Endothelial cell (in vitro differentiated cells): ENCODE results near the gene SLC16A14. TPM values are rescaled to one million over a fixed set of nuclear protein-coding genes. Genes with fewer than 3 reads are reported as not detected.

ENCODE experiments used
- DNase-seq: peaks from one replicate; pipeline ENCODE4 v3.0.0; 2021; ENCODE audit warnings: low spot score
- H3K27ac Mint-ChIP-seq: one replicate; pipeline ENCODE4 v1.8.0; 2021; ENCODE audit warnings: mixed read lengths, inconsistent platforms; ENCODE audit not compliant: unreplicated experiment
- H3K27me3 Mint-ChIP-seq: one replicate; pipeline ENCODE4 v1.8.0; 2021; ENCODE audit warnings: mild to moderate bottlenecking, moderate library complexity, mixed read lengths, inconsistent platforms; ENCODE audit not compliant: unreplicated experiment
- H3K36me3 Mint-ChIP-seq: one replicate; pipeline ENCODE4 v1.8.0; 2021; ENCODE audit warnings: mild to moderate bottlenecking, low read depth, mixed read lengths, inconsistent platforms; ENCODE audit not compliant: unreplicated experiment
- H3K4me1 Mint-ChIP-seq: one replicate; pipeline ENCODE4 v1.8.0; 2021; ENCODE audit warnings: mild to moderate bottlenecking, mixed read lengths, inconsistent platforms; ENCODE audit not compliant: unreplicated experiment
- H3K4me3 Mint-ChIP-seq: one replicate; pipeline ENCODE4 v1.8.0; 2021; ENCODE audit warnings: mild to moderate bottlenecking, mixed read lengths, inconsistent platforms; ENCODE audit not compliant: unreplicated experiment
- H3K9me3 Mint-ChIP-seq: one replicate; pipeline ENCODE4 v1.8.0; 2021; ENCODE audit warnings: mixed read lengths, inconsistent platforms; ENCODE audit not compliant: unreplicated experiment
- total RNA-seq: library from RNA; stranded (reverse); fragmentation: NEBNext Ultra II Directional; extraction: Animal tissue kit (Norgen Biotek cat#: 25700); gene quantifications from one replicate; pipeline ENCODE4 v1.2.1, GENCODE V29; 2021; ENCODE audit not compliant: unreplicated experiment
- TF ChIP-seq, protein P1 (sequence below): fragments of 200-600 bp; sonication (generic); IDR thresholded peaks from one replicate; pipeline ENCODE4 v1.5.0; 2021; ENCODE audit warnings: antibody characterized with exemption; ENCODE audit not compliant: unreplicated experiment

Gene SLC16A14
- total RNA-seq, 1 donor from 2014 or later = 0.18 TPM

DNA sequence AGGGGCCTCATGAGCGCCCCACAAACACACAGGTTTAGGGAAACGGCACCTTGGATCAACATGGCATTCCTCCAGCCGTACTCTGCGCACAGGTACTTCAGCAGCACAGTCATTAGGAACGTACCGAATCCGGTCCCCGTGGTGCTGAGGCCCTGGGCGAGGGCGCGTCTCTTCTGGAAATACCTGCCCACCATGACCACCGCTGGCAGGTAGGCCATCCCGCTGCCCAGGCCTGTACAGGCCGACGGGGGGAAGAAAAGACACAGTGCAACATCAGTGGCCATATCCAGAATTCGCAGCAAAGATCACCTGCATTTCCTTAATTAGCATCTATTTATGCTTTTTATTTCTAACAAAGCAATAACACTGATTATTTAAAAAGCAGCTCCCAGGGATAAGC, 22.2 kb downstream of the SLC16A14 start:
- TF ChIP-seq, protein P1, sequence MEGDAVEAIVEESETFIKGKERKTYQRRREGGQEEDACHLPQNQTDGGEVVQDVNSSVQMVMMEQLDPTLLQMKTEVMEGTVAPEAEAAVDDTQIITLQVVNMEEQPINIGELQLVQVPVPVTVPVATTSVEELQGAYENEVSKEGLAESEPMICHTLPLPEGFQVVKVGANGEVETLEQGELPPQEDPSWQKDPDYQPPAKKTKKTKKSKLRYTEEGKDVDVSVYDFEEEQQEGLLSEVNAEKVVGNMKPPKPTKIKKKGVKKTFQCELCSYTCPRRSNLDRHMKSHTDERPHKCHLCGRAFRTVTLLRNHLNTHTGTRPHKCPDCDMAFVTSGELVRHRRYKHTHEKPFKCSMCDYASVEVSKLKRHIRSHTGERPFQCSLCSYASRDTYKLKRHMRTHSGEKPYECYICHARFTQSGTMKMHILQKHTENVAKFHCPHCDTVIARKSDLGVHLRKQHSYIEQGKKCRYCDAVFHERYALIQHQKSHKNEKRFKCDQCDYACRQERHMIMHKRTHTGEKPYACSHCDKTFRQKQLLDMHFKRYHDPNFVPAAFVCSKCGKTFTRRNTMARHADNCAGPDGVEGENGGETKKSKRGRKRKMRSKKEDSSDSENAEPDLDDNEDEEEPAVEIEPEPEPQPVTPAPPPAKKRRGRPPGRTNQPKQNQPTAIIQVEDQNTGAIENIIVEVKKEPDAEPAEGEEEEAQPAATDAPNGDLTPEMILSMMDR = no peak
- H3K4me1 Mint-ChIP-seq = no peaks in the 10 kb centered on the region
- no peak overlapping the region for H3K4me3 Mint-ChIP-seq
- DNase-seq = no peak
- peaks cover 4% of the 10 kb centered on the region for H3K27me3 Mint-ChIP-seq
- H3K27ac Mint-ChIP-seq = no peak overlapping the region
- no peaks in the 10 kb centered on the region for H3K9me3 Mint-ChIP-seq
- no peaks in the 10 kb centered on the region for H3K36me3 Mint-ChIP-seq

DNA sequence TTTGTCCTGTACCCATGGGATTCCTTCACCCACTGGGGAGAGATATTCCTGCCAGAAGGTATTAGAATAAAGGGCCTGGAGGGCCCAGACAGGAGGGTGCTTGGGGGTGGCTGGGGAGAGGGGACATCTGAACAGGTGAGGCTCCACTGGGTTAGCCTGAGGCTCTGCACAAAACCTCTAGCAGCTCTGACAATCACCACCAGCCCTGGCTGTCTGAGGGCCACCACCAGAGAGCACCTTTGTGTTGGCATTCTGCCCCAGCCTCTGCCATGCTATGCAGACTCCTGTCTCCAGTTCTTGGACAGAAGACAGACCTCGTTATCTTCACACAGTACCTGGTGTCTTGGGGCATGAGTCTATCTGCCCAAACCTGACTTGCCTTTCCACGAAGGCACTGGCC, 25.3 kb downstream of the SLC16A14 start:
- peaks cover 4% of the 10 kb centered on the region for H3K27me3 Mint-ChIP-seq
- DNase-seq = no peak
- no peaks in the 10 kb centered on the region for H3K9me3 Mint-ChIP-seq
- no peaks in the 10 kb centered on the region for H3K36me3 Mint-ChIP-seq
- H3K27ac Mint-ChIP-seq = no peak overlapping the region
- no peak overlapping the region for H3K4me3 Mint-ChIP-seq
- TF ChIP-seq, protein P1 = no peak
- H3K4me1 Mint-ChIP-seq = no peaks in the 10 kb centered on the region

DNA sequence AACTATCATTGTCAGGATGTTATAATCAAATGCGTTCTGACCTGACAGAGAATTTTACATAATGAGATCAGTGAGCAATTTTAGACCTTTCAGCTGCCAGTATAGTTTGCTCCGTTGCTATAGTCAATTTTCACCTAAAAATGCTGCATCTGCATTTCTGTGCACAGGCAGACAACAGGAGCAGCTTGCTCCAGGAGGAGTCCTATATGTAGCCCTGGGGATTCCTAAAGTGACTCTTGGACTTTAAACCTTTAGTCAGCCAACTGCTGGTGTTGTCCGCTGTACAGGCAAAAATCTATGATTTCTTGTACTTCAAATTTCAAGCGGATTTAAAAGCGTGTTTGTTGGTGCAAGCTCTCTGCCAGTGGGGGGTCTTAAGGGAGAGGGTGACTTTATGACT, 25.7 kb downstream of the SLC16A14 start:
- Mint-ChIP-seq H3K36me3 (no peaks in the 10 kb centered on the region), H3K4me3 (no peak overlapping the region), H3K4me1 (no peaks in the 10 kb centered on the region), H3K27ac (no peak overlapping the region), H3K9me3 (no peaks in the 10 kb centered on the region), H3K27me3 (peaks cover 4% of the 10 kb centered on the region)
- TF ChIP-seq, protein P1 = no peak
- no peak for DNase-seq

DNA sequence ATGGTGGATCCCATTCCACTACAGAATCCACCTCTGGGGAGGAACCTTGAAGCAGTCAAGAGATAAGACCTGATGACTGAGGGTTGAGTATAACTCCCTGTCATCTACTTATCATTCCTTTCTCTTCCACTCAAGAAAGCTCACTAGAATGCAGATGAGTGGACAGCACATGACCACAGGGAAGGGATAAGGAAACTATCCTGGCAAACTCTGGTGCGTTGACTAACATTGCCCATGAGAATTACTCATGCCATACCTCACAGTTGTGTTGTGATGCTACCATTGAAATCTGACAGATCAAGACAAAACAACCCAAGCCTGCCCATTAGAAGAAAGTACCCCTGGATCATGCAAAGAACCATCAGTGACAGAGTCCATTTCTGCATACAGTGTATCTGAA, 26.5 kb downstream of the SLC16A14 start:
- no peaks in the 10 kb centered on the region for H3K9me3 Mint-ChIP-seq
- no peak overlapping the region for H3K27ac Mint-ChIP-seq
- TF ChIP-seq, protein P1 = no peak
- peaks cover 4% of the 10 kb centered on the region for H3K27me3 Mint-ChIP-seq
- no peaks in the 10 kb centered on the region for H3K36me3 Mint-ChIP-seq
- no peaks in the 10 kb centered on the region for H3K4me1 Mint-ChIP-seq
- DNase-seq = no peak
- no peak overlapping the region for H3K4me3 Mint-ChIP-seq

DNA sequence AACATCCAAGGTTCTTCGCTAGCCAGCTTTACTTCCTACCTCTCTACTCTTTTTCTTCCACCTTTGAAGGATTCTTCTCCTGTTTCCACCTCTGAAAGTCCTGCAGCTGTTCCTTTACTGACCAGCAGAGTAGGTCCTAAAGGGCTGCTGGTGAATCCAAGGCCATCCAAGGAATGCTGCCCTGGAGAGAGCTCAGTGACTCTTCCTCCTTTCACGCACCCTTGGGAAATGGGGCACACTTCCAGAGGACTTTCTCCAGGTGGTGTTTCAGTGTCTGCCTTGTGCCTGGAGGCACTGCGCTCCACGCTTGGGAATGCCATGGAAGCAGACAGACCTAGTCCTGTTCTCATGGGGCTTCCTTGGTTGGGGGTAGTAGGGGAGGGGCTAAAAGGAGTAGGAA, 45.4 kb downstream of the SLC16A14 start:
- Mint-ChIP-seq H3K9me3 (no peaks in the 10 kb centered on the region), H3K36me3 (no peaks in the 10 kb centered on the region), H3K4me3 (no peak overlapping the region), H3K4me1 (no peaks in the 10 kb centered on the region), H3K27ac (no peak overlapping the region), H3K27me3 (peaks cover 7% of the 10 kb centered on the region)
- TF ChIP-seq, protein P1 = no peak
- no peak for DNase-seq
